HK-2 (cell line): ENCODE measurements around the gene SBF2.
A peak's percentile ranks its signal among the peaks of the same experiment; 100 is the strongest.
"Not testable (repeated sequence)": the region's sequence is repeated elsewhere in the genome, so short reads cannot be mapped to it uniquely, and the experiment has no call there.

Source experiments
- DNase-seq: peaks from one replicate; pipeline ENCODE4 v3.0.0-alpha.2; 2018; ENCODE audit not compliant: unreplicated experiment

SBF2 gene

GRCh38 chr11:10197091-10197490, 96.9 kb downstream of the SBF2 start:
- no peak for DNase-seq

GRCh38 chr11:10192036-10192435, 102.0 kb downstream of the SBF2 start:
- DNase-seq, result no peak

- no peak for DNase-seq
These were observed 112.2 kb downstream of the SBF2 start for GRCh38 chr11:10181811-10182210.

- no peak for DNase-seq
These were observed 129.4 kb downstream of the SBF2 start for GRCh38 chr11:10164621-10165020.

- no peak for DNase-seq
These were observed 131.8 kb downstream of the SBF2 start for GRCh38 chr11:10162222-10162621.

- no peak for DNase-seq
These were observed 133.7 kb downstream of the SBF2 start for GRCh38 chr11:10160350-10160749.

- no peak for DNase-seq
These were observed 135.6 kb downstream of the SBF2 start for GRCh38 chr11:10158461-10158860.

GRCh38 chr11:10155793-10156490, 138.1 kb downstream of the SBF2 start:
- no peak for DNase-seq

- no peak for DNase-seq
These were observed 143.2 kb downstream of the SBF2 start for GRCh38 chr11:10150800-10151199.

GRCh38 chr11:10149553-10149952, 144.5 kb downstream of the SBF2 start:
- no peak for DNase-seq

- DNase-seq, result no peak
These were observed 146.8 kb downstream of the SBF2 start for GRCh38 chr11:10147195-10147594.

- DNase-seq, result no peak
These were observed 149.1 kb downstream of the SBF2 start for GRCh38 chr11:10144954-10145353.

GRCh38 chr11:10139656-10140055, 154.4 kb downstream of the SBF2 start:
- DNase-seq, result no peak

- DNase-seq, result no peak
These were observed 154.9 kb downstream of the SBF2 start for GRCh38 chr11:10139143-10139542.

GRCh38 chr11:10134975-10135481, 159.0 kb downstream of the SBF2 start:
- no peak for DNase-seq

- not testable (repeated sequence) for DNase-seq
These were observed 159.8 kb downstream of the SBF2 start for GRCh38 chr11:10134226-10134625.

- DNase-seq, result not testable (repeated sequence)
These were observed 160.8 kb downstream of the SBF2 start for GRCh38 chr11:10133251-10133650.

GRCh38 chr11:10130875-10131274, 163.1 kb downstream of the SBF2 start:
- no peak for DNase-seq

- not testable (repeated sequence) for DNase-seq
These were observed 164.8 kb downstream of the SBF2 start for GRCh38 chr11:10129184-10129583.

- DNase-seq, result no peak
These were observed 168.4 kb downstream of the SBF2 start for GRCh38 chr11:10125522-10126133.

GRCh38 chr11:10122326-10123197, 171.5 kb downstream of the SBF2 start:
- peak; percentile 13 for DNase-seq

- DNase-seq, result no peak
These were observed 175.2 kb downstream of the SBF2 start for GRCh38 chr11:10118865-10119264.
